Stimulated activated CD4-positive, alpha-beta T cell treated with anti-CD3 and anti-CD28 coated beads, Interleukin-1b, Interleukin-23, amount 100 ng/mL, for 4 hours (primary cell): ENCODE results near the gene TBX5.
"Not testable (repeated sequence)": the region's sequence is repeated elsewhere in the genome, so short reads cannot be mapped to it uniquely, and the experiment has no call there.

ENCODE experiments used
- DNase-seq, 2 donors: peaks; one replicate each; pipeline ENCODE4 v3.0.0-alpha.2; 2020; ENCODE audit warnings: low read depth in 2 of 2

TBX5 gene

DNA sequence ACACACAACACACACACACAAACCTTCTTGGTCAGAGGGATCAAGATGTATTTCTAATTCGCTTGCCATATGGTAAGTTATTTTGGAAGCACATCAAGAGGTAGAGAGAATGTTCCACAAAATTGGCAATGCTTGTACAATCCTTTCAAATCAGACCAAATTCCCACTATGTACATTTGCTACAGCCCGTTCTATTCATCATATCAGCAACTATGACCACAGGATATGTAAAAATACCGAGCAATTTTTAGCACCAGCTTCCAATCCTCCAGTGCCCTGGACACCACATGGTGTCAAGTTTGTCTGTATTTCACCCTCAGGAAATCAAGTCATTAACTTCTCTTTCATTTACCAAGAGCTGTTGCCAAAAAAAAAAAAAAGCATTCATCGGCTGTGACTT is 21.2 kb downstream of the TBX5 start:
- no peak for DNase-seq

DNA sequence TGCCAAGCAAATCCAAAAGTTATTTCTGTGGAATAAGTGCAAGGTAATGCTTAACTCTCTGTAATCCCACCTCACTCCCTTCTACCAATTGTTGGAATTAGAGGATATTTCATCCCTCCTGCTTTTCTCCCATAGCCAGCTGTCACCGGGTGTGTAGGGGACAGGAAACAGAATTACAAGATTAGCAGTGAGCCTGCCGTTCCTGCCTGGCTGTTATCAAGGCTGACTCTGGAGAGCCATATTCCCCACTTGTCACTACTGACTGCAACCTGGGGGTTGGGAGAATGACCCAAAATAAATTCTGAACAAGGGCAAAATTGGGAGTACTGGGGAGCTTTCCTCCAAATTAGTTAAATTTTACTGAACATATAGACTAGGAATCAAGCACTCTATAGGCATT is 24.8 kb downstream of the TBX5 start:
- DNase-seq = no peak

DNA sequence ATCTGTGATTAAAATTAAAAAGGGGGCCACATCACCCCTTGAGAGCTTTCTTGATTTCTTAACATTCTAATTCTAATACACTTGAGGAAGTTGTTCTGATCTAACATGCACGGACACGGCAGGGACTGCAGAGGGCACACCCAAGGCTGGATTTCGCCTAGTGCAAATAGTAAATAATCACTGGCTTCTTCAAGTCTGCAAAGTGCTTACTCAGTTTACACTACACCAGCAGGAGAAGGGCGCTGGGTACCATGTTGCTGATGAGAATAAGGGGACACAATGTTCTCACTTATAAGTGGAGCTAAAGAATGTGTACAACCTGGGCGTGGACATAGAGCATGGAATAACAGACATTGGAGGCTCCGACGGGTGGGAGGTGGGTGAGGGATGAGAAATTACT is 34.2 kb downstream of the TBX5 start:
- DNase-seq = no peak

DNA sequence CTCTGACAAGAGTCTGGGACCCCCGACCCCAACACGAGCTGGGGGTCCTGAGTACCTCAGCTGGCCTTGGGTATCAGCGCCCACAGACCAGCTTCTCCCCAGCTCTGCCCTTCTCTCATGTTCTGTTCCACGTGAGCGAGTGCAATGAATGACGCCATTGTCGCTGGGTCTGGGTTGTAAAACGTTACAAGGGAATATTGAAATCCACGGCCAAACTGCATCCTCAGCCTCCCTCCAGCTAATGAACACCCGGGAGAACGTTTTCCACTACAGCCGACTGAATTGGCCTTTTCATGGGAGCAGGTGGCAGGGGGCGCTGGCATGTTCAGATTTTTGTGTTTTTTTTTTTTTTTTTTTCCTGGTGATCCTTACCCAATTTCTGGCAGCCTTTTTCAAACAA is 34.7 kb downstream of the TBX5 start:
- no peak for DNase-seq

DNA sequence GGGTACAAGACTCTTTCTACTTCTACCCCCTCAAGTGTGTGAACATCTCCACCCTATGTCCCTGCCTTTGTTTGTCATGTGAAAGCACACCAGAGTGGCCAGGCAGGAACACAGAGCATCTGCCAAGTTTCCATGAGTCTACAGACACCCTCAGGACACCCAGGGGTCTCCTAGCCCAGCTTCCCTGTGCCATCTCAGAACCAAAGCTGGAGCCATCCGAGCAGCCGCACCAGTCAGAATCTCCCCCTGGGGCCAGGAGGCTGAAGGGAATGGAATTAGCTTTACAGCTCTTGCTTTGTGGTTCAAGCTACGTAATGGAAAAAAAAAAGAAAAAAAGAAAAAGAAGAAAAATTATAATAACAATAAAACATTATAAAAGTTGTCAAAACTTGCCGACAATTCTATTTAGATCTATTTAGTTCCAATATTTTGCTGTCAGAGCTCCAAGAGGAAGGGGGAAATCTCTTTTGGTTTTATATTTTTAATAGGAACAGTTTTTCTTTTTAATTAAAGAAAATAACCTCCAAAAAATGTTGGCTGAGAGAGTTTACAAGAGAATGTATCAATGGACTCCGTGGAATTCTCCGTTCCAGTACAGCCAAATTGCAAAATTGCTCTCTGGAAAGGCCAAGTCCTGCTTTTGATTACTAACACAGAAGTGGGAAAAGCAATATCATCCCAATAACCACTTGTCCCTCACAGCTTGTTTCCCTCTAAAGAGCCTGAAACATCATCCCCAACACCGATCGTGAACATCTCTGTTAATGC is 37.1 kb downstream of the TBX5 start:
- DNase-seq = no peak

DNA sequence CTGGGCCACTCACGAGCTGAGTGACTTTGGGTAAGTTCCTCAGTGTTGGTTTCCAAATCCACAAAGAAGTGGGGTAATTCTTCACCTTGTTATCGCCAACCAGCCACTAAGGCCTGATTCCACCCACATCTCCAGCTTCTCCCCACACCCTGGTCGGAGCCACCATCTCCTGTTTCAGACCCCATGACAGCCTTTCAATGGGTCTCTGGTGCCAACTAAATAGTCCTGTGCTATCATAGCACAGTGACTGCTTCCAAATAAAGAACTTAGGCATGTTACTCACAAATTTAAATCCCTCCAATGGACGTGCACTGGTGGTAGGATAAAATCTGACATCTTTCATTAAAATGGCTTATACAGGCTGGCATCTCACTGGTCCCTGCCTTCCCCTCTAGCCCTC is 44.0 kb downstream of the TBX5 start:
- no peak for DNase-seq

DNA sequence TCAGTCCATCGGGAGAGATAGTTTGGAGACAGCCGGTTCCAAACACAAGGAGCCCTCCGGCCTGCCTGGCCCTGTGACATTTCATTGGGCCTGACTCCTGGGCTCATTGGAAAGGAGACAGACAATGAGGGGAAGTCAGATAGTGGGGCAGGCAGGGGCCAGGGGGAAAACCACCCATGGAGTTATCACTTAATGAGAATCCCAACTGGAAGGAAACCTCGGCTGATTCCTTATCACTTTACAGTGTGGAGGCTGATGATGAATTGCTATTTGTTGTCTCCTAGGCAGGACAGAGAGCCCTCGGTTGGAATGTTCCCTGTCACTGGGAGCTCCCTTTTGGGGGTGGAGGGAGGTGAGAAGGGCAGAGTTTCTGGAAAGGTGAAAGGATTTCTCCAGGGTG is 44.4 kb downstream of the TBX5 start:
- DNase-seq = no peak

DNA sequence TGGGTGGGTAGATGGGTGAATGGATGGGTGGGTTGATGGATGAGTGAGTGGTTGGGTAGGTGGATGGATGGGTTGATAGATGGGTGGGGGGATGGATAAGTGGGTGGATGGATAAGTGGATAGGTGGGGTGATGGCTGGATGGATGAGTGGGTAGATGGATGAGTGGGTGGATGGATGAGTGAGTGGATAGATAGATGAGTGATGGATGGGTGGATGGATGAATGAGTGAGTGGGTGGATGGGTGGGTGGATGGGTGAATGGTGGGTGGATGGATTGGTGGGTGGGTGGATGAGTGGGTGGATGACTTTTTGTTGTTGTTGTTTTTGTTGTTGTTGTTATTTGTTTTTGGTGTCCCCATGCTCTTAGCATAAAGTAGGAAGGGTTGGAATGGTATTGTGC is 45.5 kb downstream of the TBX5 start:
- no peak for DNase-seq

DNA sequence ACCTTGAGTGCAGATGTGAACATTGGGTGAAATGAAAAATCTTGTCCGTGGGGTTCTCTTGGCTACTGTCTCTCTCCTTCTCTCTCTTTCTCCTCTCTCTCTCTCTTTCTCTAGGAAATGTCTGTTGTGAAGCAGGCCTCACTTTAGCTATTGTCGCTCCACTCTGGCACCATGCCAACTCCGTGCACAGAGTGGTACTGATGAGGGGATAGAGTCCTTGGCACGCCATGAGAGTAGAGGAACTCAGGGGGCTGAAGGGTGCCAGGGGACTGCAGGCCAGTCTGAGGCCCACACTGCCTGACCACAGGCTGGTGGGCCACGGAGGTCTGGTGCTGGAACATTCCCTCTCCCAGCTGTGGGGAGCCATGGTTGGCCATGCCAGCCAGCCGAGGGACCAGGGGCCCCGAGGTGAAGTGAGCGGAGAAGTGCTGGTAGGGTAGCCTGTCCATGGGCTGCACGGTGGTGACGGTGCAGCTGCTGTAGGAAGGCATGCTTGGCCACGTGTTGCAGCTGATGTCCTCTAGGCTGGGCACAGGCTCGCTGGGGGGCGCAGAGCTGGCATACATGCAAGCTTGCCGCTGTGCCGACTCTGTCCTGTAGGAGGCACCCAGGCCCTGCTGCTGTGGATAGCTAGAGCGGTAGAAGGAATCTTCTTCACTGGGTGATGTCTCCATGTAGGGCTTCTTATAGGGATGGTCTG is 50.4 kb downstream of the TBX5 start:
- no peak for DNase-seq

DNA sequence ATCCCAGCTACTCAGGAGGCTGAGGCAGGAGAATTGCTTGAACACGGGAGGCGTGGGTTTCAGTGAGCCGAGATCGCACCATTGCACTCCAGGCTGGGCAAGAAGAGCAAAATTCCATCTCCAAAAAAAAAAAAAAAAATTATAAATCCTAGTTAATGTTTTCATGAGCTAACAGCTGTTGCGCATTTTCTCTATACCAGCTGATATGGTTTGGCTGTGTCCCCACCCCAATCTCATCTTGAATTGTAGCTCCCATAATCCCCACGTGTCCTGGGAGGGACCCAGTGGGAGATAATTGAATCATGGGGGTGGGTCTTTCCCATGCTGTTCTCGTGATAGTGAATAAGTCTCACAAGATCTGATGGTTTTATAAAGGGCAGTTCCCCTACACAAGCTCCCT is 56.7 kb downstream of the TBX5 start:
- DNase-seq = not testable (repeated sequence)

DNA sequence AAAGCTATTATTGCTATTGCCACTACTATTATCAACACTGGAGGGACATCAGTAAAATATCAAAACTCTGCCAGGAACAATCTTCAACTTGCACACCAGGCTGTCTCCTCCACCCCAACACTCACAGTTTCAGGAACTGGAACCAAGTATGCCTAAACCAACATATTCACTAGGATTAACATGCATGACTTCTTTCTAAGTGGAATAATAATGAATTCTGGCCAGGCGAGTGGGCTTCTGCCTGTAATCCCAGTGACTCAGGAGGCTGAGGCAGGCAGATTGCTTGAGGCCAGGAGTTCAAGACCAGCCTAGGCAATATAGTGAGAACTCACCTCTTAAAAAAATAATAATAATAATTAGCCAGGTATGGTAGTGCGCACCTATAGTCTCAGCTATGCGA is 58.1 kb downstream of the TBX5 start:
- no peak for DNase-seq

DNA sequence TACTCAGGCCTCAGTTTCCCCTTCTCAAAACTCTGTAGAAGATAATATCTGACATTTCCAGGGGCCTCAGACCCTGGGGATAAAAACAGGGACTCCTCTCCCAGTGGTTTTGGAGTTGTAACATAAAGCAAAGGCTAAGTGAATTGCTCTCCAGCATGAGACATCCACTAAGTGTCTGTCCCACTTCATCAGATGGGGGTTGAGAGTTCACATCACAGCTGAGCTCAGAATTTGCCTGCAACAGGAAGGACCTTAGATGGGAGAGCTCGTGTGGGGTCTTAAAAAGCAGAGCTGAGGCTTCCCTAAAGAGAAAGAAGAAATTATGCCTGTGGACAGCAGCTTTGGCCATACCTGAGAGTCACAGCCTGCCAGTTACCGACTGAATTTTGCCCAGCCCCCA is 61.1 kb downstream of the TBX5 start:
- no peak for DNase-seq

DNA sequence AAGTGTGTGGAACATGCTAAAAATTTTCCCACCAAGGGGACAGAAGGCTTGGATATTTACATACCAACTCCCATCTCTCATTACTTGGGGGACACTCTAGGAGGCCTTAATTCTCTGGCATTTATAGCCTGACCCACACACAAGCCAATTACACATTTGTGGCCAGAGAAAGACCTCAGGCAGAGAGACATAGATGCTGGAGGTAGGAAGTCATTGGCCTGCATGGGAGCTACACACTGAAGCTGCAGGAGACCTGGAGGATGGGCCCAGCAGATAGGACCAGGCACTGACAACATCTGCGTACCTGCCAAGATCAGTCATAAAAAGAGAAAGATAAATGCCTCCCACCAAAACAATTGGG is 61.7 kb downstream of the TBX5 start:
- DNase-seq = no peak

DNA sequence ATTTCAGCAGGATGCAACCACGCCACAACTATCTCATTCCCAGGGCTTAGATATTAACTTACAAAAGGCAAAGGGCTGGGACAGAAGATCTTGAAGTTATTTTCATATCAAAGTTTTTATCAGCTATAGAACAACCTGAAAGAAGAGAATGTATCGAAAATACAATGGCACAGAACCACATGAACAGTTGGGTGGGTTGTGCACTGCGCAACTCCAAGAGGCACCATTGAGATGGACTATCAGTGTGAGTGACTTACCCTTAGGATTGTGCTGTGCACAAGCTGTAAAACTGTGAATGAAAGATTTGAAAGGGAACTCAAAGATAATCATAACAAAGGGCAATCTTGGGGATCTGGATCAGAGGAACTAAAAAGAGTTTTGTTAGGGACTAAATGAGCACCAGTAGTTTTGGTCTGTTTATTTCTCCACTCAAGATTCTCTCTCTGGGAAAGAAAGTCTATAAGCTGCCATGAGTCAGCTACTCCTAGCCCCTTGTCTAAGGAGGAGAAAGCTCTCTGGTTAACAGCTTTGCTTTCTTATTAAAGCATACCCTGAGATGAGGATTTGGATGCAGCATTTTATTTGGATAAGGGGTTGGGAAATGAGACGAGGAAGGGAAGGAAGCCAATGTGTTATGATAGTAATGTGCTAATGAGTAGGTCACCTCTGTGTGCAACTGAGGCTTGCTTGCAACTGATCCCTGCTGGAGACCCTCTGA is 62.2 kb downstream of the TBX5 start:
- no peak for DNase-seq

DNA sequence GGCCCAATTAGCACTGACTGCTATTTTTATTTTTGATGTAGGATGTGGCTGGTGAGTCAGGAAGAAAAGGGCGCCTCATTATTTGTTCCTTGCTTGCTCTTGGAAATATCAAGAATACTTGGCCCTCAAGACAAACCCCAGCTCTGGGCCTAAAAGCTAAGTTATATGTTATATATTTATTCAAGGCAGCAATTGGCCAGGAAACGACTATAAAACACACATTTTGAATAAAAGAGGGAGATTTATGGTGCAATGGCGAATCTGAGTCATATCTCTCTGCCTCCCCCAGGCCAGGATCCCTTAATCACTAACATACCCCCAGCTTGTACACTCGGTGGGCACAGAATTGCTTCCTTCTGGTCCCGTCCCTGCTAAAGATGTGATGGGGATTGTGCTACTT is 63.3 kb downstream of the TBX5 start:
- DNase-seq = no peak

DNA sequence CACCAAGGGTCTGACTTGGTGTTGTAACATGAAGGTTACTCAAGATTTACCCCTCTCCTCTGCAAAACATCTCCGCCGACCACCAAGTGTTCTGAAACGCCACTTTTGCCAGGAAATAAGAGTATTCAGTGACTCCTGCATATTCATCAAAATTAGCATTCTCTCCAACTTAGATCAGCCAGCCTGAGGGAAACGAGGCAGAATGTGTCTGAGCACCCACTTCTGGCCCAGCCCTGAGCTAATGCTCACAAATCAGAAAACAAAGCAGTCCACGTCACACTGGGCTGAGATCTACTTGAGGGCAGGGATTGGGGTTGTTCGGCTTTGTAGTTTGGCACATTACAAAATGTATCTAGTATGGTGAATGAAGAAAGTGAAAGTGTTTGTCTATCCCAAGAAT is 64.3 kb downstream of the TBX5 start:
- DNase-seq = no peak

DNA sequence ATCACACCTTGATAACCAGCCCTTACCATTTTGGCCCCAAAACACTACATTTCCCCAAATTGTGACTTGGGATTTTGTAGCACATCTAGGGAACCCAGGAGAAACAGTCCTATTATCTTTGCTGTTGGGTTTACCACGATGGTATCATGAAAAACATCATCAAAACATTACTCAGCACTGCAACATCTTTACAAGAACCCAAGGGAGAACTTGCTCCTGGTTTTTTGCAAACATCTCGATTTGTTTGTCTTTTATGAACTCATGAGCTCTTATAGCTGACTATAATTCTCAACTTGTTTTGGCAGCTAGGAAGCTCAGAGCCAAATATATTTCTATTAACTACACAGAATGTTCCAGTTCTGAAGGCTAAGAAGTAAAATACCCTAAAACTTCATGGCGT is 65.7 kb downstream of the TBX5 start:
- DNase-seq = no peak

DNA sequence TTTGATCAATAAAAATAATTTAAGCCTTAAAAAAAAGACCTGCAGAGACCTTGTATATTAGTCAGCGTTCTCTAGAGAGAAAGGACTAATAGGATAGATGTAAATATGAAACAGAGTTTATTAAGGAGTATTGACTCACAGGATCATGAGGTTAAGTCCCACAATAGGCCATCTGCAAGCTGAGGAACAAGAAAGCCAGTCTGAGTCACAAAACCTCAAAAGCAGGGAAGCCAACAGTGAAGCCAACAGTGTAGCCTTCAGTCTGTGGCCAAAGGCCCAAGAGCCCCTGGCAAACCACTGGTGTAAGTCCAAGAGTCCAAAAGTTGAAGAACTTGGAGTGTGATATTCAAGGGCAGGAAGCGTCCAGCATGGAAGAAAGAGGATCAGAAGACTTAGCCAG is 66.3 kb downstream of the TBX5 start:
- DNase-seq = no peak

DNA sequence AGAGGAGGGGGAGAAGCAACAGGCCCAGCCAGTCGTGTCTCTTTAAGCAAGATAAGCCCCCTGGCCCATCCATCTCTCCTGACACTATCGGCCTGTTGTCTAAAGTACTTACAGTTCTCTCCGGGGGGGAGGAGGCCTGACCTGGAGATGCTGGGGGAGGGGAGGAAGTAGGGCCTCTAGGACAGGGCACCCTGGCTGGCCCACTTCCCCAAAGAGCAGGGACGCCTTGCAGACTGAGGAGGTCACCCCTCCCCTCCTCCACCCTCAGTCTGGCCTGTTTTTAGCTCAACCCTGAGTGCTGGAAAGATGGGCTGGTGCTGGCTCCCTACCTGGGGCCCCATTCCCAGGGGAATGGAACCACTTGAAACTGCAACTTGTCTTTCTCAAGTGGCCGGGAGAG is 70.3 kb downstream of the TBX5 start:
- no peak for DNase-seq

DNA sequence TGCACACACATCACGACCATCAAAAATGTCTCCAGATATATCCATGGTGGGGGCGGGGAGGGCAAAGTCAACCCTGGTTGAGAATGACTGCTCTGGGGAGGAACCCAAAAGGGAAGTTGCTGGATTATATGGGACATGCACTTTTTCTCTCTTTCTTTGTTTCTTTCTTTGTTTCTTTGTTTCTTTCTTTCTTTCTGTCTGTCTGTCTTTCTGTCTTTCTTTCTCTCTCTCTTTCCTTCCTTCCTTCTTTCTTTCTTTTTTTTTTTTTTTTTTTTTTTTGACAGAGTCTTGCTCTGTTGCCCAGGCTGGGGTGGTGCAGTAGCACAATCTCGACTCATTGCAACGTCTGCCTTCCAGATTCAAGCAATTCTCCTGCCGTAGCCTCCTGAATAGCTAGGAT is 71.5 kb downstream of the TBX5 start:
- no peak for DNase-seq

DNA sequence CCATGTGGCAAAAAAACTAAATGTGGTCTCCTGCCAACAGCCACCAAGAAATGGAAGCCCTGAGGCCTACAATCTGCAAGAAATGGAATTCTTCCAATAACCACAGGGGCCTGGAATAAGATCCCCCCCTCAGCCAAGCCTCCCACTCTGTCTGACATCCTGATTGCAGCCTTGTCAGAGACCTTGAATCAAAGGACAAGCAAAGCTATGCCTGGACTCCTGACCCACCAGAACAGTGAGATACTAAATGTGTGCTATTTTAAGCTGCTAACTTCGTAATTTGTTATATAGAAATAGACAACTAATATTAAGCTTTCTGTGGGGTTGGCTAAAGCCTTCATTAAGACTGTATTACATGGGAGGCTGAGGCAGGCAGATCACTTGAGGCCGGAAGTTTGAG is 77.7 kb downstream of the TBX5 start:
- no peak for DNase-seq

DNA sequence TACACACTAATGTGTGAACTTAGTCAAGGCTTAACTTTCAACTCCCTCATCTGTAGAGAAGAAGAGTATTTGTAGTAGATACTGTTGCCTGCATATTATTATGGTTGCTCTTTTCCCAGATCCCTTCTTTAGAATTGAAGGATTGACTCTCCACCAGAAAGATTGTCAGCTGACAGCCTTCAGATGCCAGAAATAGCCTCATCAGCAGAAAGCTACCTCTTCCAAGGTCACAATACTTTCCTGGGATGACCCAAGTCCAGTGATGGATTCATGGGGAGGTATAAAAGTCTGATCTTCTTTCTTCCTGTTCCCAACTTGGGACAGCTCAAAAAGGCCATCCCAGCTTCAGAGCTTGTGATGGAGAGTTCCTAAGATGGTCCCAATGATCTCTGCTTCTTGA is 78.2 kb downstream of the TBX5 start:
- no peak for DNase-seq

DNA sequence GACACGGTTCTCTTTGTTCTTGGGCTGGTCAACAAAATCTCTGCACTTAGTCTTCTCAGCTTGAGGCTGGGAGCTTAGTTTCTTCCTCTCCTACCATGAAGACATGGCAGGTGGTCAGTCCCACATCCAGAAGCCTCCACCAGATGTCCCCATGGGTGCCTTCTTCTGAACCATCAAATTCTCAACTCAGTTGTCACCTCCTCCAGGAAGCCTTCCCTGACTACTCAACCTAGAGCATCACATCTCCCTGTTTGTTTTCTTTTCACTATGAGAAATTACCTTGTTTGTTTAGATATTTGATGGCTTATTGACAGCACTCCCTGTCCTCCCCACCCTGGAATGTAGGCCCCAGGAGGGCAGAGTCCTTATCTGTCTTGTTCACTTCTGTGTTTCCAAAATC is 84.4 kb downstream of the TBX5 start:
- DNase-seq = no peak
